HepG2 (cell line): ENCODE data around the gene SEC61A2.

Source experiments
- NR1H2 ChIP-seq: sonication (generic); formaldehyde crosslinking; IDR thresholded peaks from 2 replicates; pipeline ENCODE4 v1.8.1; 2022; ENCODE audit warnings: low read depth, missing genetic modification reagents, borderline replicate concordance
- THAP7 ChIP-seq: sonication (generic); formaldehyde crosslinking; IDR thresholded peaks from 2 replicates; pipeline ENCODE4 v1.8.1; 2023; ENCODE audit warnings: mild to moderate bottlenecking, missing genetic modification reagents
- ZSCAN9 ChIP-seq: IDR thresholded peaks from 2 replicates; pipeline ENCODE4 v1.6.1; 2016; ENCODE audit warnings: borderline replicate concordance

- TF ChIP-seq NR1H2 = no peak
- TF ChIP-seq ZSCAN9 (CRISPR knock-in tag) = no peak
- no peak for TF ChIP-seq THAP7 (CRISPR knock-in tag)
These were observed 40.6 kb upstream of the SEC61A2 start for GRCh38 chr10:12088919-12089318.
